Fibroblast of lung (primary cell): ENCODE measurements around the gene CFAP90.

Source experiments
- CTCF ChIP-seq, 2 donors: IDR thresholded peaks in 1 of 2; conservative IDR thresholded peaks in 1 of 2; 1 replicate in 1 of 2; 2 replicates in 1 of 2; pipeline ENCODE4 v1.5.1; 2011 to 2012; ENCODE audit warnings: low read length in 2 of 2, control low read depth in 1 of 2, inconsistent platforms in 1 of 2, low read depth in 1 of 2, mild to moderate bottlenecking in 1 of 2
- EZH2 ChIP-seq: IDR thresholded peaks from 2 replicates; pipeline ENCODE4 v1.5.1; 2012; ENCODE audit warnings: low read length, control low read depth, mild to moderate bottlenecking; ENCODE audit errors: missing control alignments

- TF ChIP-seq EZH2 (no peak), CTCF (conservative IDR thresholded peaks at IDR 0.05 in 1 of 2, IDR thresholded peaks at IDR 0.05 in 1 of 2; ENCODE audit: low read depth in 1 of 2, low read length in 2 of 2) (no peak)
Measured at GRCh38 chr5:7823594-7823993, 27.3 kb downstream of the CFAP90 start.
